HS-5 (cell line): ENCODE measurements around the gene ACAA2.
"Not testable (repeated sequence)": the region's sequence is repeated elsewhere in the genome, so short reads cannot be mapped to it uniquely, and the experiment has no call there.

ENCODE experiments used
- DNase-seq: peaks from one replicate; pipeline ENCODE4 v3.0.0-alpha.2; 2012; ENCODE audit warnings: low read depth

The ACAA2 gene

GRCh38 chr18:49844903-49845302 lies 31.6 kb upstream of the ACAA2 start:
- DNase-seq, result no peak

- no peak for DNase-seq
These were observed 30.7 kb upstream of the ACAA2 start for GRCh38 chr18:49843778-49844625.

- DNase-seq, result no peak
These were observed 29.8 kb upstream of the ACAA2 start for GRCh38 chr18:49843131-49843530.

- no peak for DNase-seq
These were observed 29.3 kb upstream of the ACAA2 start for GRCh38 chr18:49842656-49843055.

- DNase-seq, result no peak
These were observed 28.2 kb upstream of the ACAA2 start for GRCh38 chr18:49841236-49842217.

GRCh38 chr18:49839012-49839411 lies 25.7 kb upstream of the ACAA2 start:
- DNase-seq, result no peak

- DNase-seq, result no peak
These were observed 25.0 kb upstream of the ACAA2 start for GRCh38 chr18:49838381-49838780.

- DNase-seq, result no peak
These were observed 24.6 kb upstream of the ACAA2 start for GRCh38 chr18:49837889-49838288.

- DNase-seq, result not testable (repeated sequence)
These were observed 24.0 kb upstream of the ACAA2 start for GRCh38 chr18:49837316-49837835.

- no peak for DNase-seq
These were observed 22.1 kb upstream of the ACAA2 start for GRCh38 chr18:49835405-49835804.

GRCh38 chr18:49834258-49834657 lies 20.9 kb upstream of the ACAA2 start:
- DNase-seq, result no peak

GRCh38 chr18:49833814-49834213 lies 20.5 kb upstream of the ACAA2 start:
- no peak for DNase-seq

GRCh38 chr18:49832221-49832647 lies 18.9 kb upstream of the ACAA2 start:
- DNase-seq, result no peak

- no peak for DNase-seq
These were observed 14.7 kb upstream of the ACAA2 start for GRCh38 chr18:49827996-49828395.

GRCh38 chr18:49819823-49820671 lies 6.7 kb upstream of the ACAA2 start:
- no peak for DNase-seq

- DNase-seq, result no peak
These were observed 5.8 kb upstream of the ACAA2 start for GRCh38 chr18:49819071-49819662.

- DNase-seq, result no peak
These were observed 4.6 kb upstream of the ACAA2 start for GRCh38 chr18:49817947-49818346.

GRCh38 chr18:49815927-49816326 lies 2.6 kb upstream of the ACAA2 start:
- DNase-seq, result no peak

GRCh38 chr18:49814147-49814499 lies 790 bp upstream of the ACAA2 start:
- DNase-seq, result no peak

GRCh38 chr18:49813069-49813318 lies 339 bp downstream of the ACAA2 start:
- no peak for DNase-seq

- DNase-seq, result no peak
These were observed 856 bp downstream of the ACAA2 start for GRCh38 chr18:49812286-49813068.
